Measurements from ENCODE around the gene TMEM106B.

Gene TMEM106B

GRCh38 chr7:12194426-12194825 lies 16.7 kb upstream of the TMEM106B start:
- H3K4me1 ChIP-seq (ENCODE audit: insufficient read depth, low read length, poor library complexity, severe bottlenecking): no peaks in the 10 kb centered on the region
- H3K4me3 ChIP-seq (ENCODE audit: low read length, poor library complexity, severe bottlenecking): no peak overlapping the region
- no peak overlapping the region for H3K9ac ChIP-seq (ENCODE audit: low read depth, low read length, poor library complexity, severe bottlenecking)
- H3K36me3 ChIP-seq (ENCODE audit: insufficient read depth, low read length): no peaks in the 10 kb centered on the region
- H2AFZ ChIP-seq (ENCODE audit: low read length): no peak overlapping the region
- H3K4me2 ChIP-seq (ENCODE audit: low read depth, low read length, poor library complexity, severe bottlenecking): no peak overlapping the region
- H3K9me3 ChIP-seq (ENCODE audit: insufficient read depth, low read depth, low read length): no peaks in the 10 kb centered on the region
- H3F3A ChIP-seq (ENCODE audit: low read depth): no peaks in the 10 kb centered on the region
- H3K9me2 ChIP-seq (replicated peaks; ENCODE audit: low read depth, low read length): no peaks in the 10 kb centered on the region
- H4K20me1 ChIP-seq (ENCODE audit: insufficient read depth, low read length, poor library complexity, severe bottlenecking): no peaks in the 10 kb centered on the region
- no peaks in the 10 kb centered on the region for H3K79me2 ChIP-seq (ENCODE audit: insufficient read depth, low read length)
- no peak for TF ChIP-seq EZH2phosphoT487 (IDR thresholded peaks at IDR 0.05; ENCODE audit: borderline replicate concordance)
- TF ChIP-seq CTCF (conservative IDR thresholded peaks at IDR 0.05; ENCODE audit: low read length): no peak
- no peaks in the 10 kb centered on the region for H3K27me3 ChIP-seq (ENCODE audit: insufficient read depth, low read length, poor library complexity, severe bottlenecking)

DNA sequence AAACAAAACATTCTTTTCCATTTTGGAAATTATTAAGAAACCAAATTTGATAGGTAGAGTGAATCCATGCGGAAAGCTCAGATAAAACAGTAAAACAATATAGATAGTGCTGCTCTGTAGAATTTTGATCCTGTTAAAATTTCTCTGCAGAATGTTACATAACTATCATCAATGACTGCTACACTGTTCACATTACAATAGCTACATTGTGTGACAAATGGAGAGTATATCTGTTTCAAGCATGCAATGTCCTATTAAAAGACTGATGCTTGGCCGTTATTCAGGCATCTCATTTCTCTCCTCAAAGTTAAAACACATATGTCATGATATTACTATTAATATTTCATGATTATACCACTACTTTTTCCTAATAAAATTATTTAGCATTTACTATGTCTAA lies 14.7 kb upstream of the TMEM106B start:
- no peaks in the 10 kb centered on the region for H3K36me3 ChIP-seq (ENCODE audit: insufficient read depth, low read length)
- no peaks in the 10 kb centered on the region for H3F3A ChIP-seq (ENCODE audit: low read depth)
- H3K4me1 ChIP-seq (ENCODE audit: insufficient read depth, low read length, poor library complexity, severe bottlenecking): no peaks in the 10 kb centered on the region
- no peak overlapping the region for H3K4me3 ChIP-seq (ENCODE audit: low read length, poor library complexity, severe bottlenecking)
- no peak overlapping the region for H3K9ac ChIP-seq (ENCODE audit: low read depth, low read length, poor library complexity, severe bottlenecking)
- no peaks in the 10 kb centered on the region for H3K9me3 ChIP-seq (ENCODE audit: insufficient read depth, low read depth, low read length)
- TF ChIP-seq CTCF (conservative IDR thresholded peaks at IDR 0.05; ENCODE audit: low read length): no peak
- no peaks in the 10 kb centered on the region for H4K20me1 ChIP-seq (ENCODE audit: insufficient read depth, low read length, poor library complexity, severe bottlenecking)
- no peak overlapping the region for H2AFZ ChIP-seq (ENCODE audit: low read length)
- H3K4me2 ChIP-seq (ENCODE audit: low read depth, low read length, poor library complexity, severe bottlenecking): no peak overlapping the region
- no peaks in the 10 kb centered on the region for H3K27me3 ChIP-seq (ENCODE audit: insufficient read depth, low read length, poor library complexity, severe bottlenecking)
- H3K9me2 ChIP-seq (replicated peaks; ENCODE audit: low read depth, low read length): no peaks in the 10 kb centered on the region
- H3K79me2 ChIP-seq (ENCODE audit: insufficient read depth, low read length): no peaks in the 10 kb centered on the region

DNA sequence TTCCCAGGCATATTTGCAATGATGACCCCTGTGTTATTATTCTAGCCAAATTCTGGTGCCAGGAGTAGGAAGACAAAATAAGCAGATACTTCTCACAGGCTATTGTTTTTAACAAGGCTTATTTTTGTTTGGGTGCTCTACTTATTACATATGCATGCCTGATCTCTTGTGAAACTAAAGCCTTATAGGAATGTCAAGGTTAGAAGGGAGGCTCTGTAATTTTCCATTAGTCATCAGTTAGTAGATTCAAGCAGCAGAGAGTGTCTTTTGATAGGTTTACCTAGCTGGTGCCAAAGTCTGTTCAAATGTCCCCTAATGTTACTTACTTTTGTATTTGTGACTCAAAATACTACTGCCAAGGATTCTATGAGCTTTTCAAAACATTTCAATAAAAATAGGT lies 11.7 kb upstream of the TMEM106B start:
- H3K79me2 ChIP-seq (ENCODE audit: insufficient read depth, low read length): no peaks in the 10 kb centered on the region
- no peak for TF ChIP-seq EZH2phosphoT487 (IDR thresholded peaks at IDR 0.05; ENCODE audit: borderline replicate concordance)
- no peak for TF ChIP-seq CTCF (conservative IDR thresholded peaks at IDR 0.05; ENCODE audit: low read length)
- H3F3A ChIP-seq (ENCODE audit: low read depth): no peaks in the 10 kb centered on the region
- H3K4me1 ChIP-seq (ENCODE audit: insufficient read depth, low read length, poor library complexity, severe bottlenecking): no peaks in the 10 kb centered on the region
- H4K20me1 ChIP-seq (ENCODE audit: insufficient read depth, low read length, poor library complexity, severe bottlenecking): no peaks in the 10 kb centered on the region
- no peaks in the 10 kb centered on the region for H3K36me3 ChIP-seq (ENCODE audit: insufficient read depth, low read length)
- H3K4me3 ChIP-seq (ENCODE audit: low read length, poor library complexity, severe bottlenecking): no peak overlapping the region
- H3K4me2 ChIP-seq (ENCODE audit: low read depth, low read length, poor library complexity, severe bottlenecking): no peak overlapping the region
- no peak overlapping the region for H3K9ac ChIP-seq (ENCODE audit: low read depth, low read length, poor library complexity, severe bottlenecking)
- no peaks in the 10 kb centered on the region for H3K9me3 ChIP-seq (ENCODE audit: insufficient read depth, low read depth, low read length)
- no peaks in the 10 kb centered on the region for H3K27me3 ChIP-seq (ENCODE audit: insufficient read depth, low read length, poor library complexity, severe bottlenecking)
- H2AFZ ChIP-seq (ENCODE audit: low read length): no peak overlapping the region
- no peaks in the 10 kb centered on the region for H3K9me2 ChIP-seq (replicated peaks; ENCODE audit: low read depth, low read length)

Measured in Loucy (cell line).